Endothelial cell of umbilical vein (primary cell): Measurements from ENCODE around the gene PRKCSH. TPM values are rescaled to one million over a fixed set of nuclear protein-coding genes. Genes with fewer than 3 reads are reported as not detected.
A peak's percentile ranks its signal among the peaks of the same experiment; 100 is the strongest.

ENCODE experiments used
- BruUV-seq: library from RNA; stranded (reverse); fragments of 400-500 nt; replicated peaks from 2 replicates; lab custom pipeline; 2021; lab: Mats Ljungman, UMichigan
- CTCF ChIA-PET: fragments of 300-600, 350-600 bp; sonication (Branson Sonifier 250); formaldehyde crosslinking; loops from one replicate; lab custom pipeline; 2021; ENCODE audit warnings: antibody characterized with exemption, inconsistent platforms; lab: Charles Lee
- POLR2A ChIA-PET: fragments of 300-600, 350-600 bp; sonication (Branson Sonifier 250); formaldehyde crosslinking; loops from one replicate; lab custom pipeline; 2021; ENCODE audit warnings: antibody characterized with exemption, inconsistent platforms; lab: Charles Lee
- DNase-seq: peaks from one replicate; pipeline ENCODE4 v3.0.0-alpha.2; 2011; ENCODE audit warnings: low read depth, low spot score
- FAIRE-seq: peaks from 2 replicates; lab custom pipeline; 2011; peaks lifted over from hg19 to GRCh38; lab: Jason Lieb, UNC
- H2AFZ ChIP-seq: 2 replicates; pipeline ENCODE4 v1.6.0; 2012; ENCODE audit warnings: low read depth, low read length, control low read depth, inconsistent platforms
- H3K27ac ChIP-seq: 2 replicates; pipeline ENCODE4 v1.5.1; 2011; ENCODE audit warnings: low read depth, mild to moderate bottlenecking, control low read depth, low read length, moderate library complexity; ENCODE audit not compliant: insufficient read depth
- H3K27me3 ChIP-seq, 2 experiments: 2 replicates each; pipeline versions ENCODE4 v1.6.0 to v1.6.1; 2011; ENCODE audit warnings: low read length in 2 of 2, mixed read lengths in 1 of 2; ENCODE audit not compliant: control insufficient read depth in 2 of 2, insufficient read depth in 2 of 2
- H3K36me3 ChIP-seq, 2 experiments: 2 replicates in 1 of 2; 3 replicates in 1 of 2; pipeline ENCODE4 v1.5.1; 2011; ENCODE audit warnings: low read length in 2 of 2, mild to moderate bottlenecking in 1 of 2, moderate library complexity in 1 of 2; ENCODE audit not compliant: control insufficient read depth in 2 of 2, insufficient read depth in 2 of 2; ENCODE audit errors: extremely low read depth in 1 of 2
- H3K4me1 ChIP-seq: 3 replicates; pipeline ENCODE4 v1.5.1; 2011; ENCODE audit warnings: mild to moderate bottlenecking, low read length; ENCODE audit not compliant: control insufficient read depth, insufficient read depth; ENCODE audit errors: extremely low read depth
- H3K4me2 ChIP-seq: 2 replicates; pipeline ENCODE4 v1.6.1; 2011; ENCODE audit warnings: low read length, control low read depth, mixed read lengths; ENCODE audit not compliant: insufficient read depth
- H3K4me3 ChIP-seq, 3 experiments: fragments of 200-600 bp in 1 of 3; sonication (generic), shearing (Covaris generic) in 1 of 3; replicated peaks in 1 of 3; 2 replicates each; pipeline ENCODE4 v1.5.1; 2011 to 2016; ENCODE audit warnings: control low read depth in 3 of 3, low read length in 3 of 3, mild to moderate bottlenecking in 2 of 3, inconsistent platforms in 1 of 3, low read depth in 1 of 3, moderate library complexity in 1 of 3; ENCODE audit not compliant: insufficient read depth in 1 of 3
- H3K79me2 ChIP-seq: 2 replicates; pipeline ENCODE4 v1.6.0; 2012; ENCODE audit warnings: low read length, inconsistent platforms; ENCODE audit not compliant: control insufficient read depth, insufficient read depth
- H3K9ac ChIP-seq: replicated peaks from 2 replicates; pipeline ENCODE3; 2011; ENCODE audit warnings: low read length, control low read depth; ENCODE audit not compliant: insufficient read depth; ENCODE audit errors: extremely low read depth
- H3K9me1 ChIP-seq: replicated peaks from 3 replicates; pipeline ENCODE4 v1.6.0; 2011; ENCODE audit warnings: mild to moderate bottlenecking, low read length; ENCODE audit not compliant: control insufficient read depth, insufficient read depth; ENCODE audit errors: extremely low read depth
- H3K9me3 ChIP-seq: replicated peaks from 2 replicates; pipeline ENCODE4 v1.5.1; 2012; ENCODE audit warnings: low read length, inconsistent platforms; ENCODE audit not compliant: control insufficient read depth, insufficient read depth
- H4K20me1 ChIP-seq: replicated peaks from 2 replicates; pipeline ENCODE3; 2011; ENCODE audit warnings: mild to moderate bottlenecking, low read length; ENCODE audit not compliant: control insufficient read depth, insufficient read depth; ENCODE audit errors: extremely low read depth
- EZH2 ChIP-seq: IDR thresholded peaks from 2 replicates; pipeline ENCODE4 v1.6.1; 2012; ENCODE audit warnings: borderline replicate concordance, low read depth, mild to moderate bottlenecking, moderate library complexity, low read length, inconsistent platforms; ENCODE audit not compliant: severe bottlenecking
- FOS ChIP-seq: IDR thresholded peaks from 2 replicates; pipeline ENCODE4 v1.6.1; 2011; ENCODE audit warnings: mild to moderate bottlenecking, low read length, moderate library complexity, borderline replicate concordance; ENCODE audit not compliant: insufficient read depth
- GATA2 ChIP-seq: IDR thresholded peaks from 2 replicates; pipeline ENCODE4 v1.7.0; 2011; ENCODE audit warnings: low read depth, mild to moderate bottlenecking, moderate library complexity, mixed read lengths, low read length; ENCODE audit not compliant: insufficient read length, insufficient read depth
- JUN ChIP-seq: IDR thresholded peaks from 2 replicates; pipeline ENCODE4 v1.6.1; 2011; ENCODE audit warnings: borderline replicate concordance, low read depth; ENCODE audit not compliant: insufficient read length, insufficient read depth
- MYC ChIP-seq: IDR thresholded peaks from one replicate; pipeline ENCODE4 v1.6.1; 2011; ENCODE audit warnings: mild to moderate bottlenecking, low read depth, low read length
- POLR2AphosphoS5 ChIP-seq: IDR thresholded peaks from 2 replicates; pipeline ENCODE4 v1.6.1; 2012; ENCODE audit warnings: low read depth, mild to moderate bottlenecking, control low read depth, low read length, moderate library complexity; ENCODE audit not compliant: insufficient read depth
- dilution Hi-C: fragments of 300-500 bp; cut with MboI; formaldehyde crosslinking; loops from one replicate; pipeline ENCODE4 v1.15.0; 2019; ENCODE audit warnings: low sequenced_read_pairs; ENCODE audit not compliant: extremely low pct_ligation_motif_present
- intact Hi-C: fragments of 100-400 bp; cut with micrococcal nuclease; formaldehyde crosslinking; loops from one replicate; pipeline ENCODE4 v1.10.0; 2022
- polyA plus RNA-seq, 4 experiments: library from polyadenylated mRNA; depleted of rRNA in 3 of 4; stranded (reverse) in 3 of 4; unstranded in 1 of 4; fragments of >200 nt; gene quantifications; 2 replicates each; pipeline versions ENCODE4 v1.2.1 to v1.2.3, GENCODE V29; 2011 to 2012; ENCODE audit warnings: missing spikeins in 1 of 4
- total RNA-seq: library from RNA; stranded (reverse); gene quantifications from 2 replicates; pipeline ENCODE4 v1.2.3, GENCODE V29; 2021
- TF ChIP-seq, protein P1 (sequence below): IDR thresholded peaks from 2 replicates; pipeline ENCODE4 v1.6.1; 2011; ENCODE audit not compliant: insufficient read depth, insufficient read length

Gene PRKCSH
- total and polyA plus RNA-seq, 2 donors (not counting 3 experiments of a cell fraction or from before 2014, with no cell fraction given), result 215 to 425 TPM

DNA sequence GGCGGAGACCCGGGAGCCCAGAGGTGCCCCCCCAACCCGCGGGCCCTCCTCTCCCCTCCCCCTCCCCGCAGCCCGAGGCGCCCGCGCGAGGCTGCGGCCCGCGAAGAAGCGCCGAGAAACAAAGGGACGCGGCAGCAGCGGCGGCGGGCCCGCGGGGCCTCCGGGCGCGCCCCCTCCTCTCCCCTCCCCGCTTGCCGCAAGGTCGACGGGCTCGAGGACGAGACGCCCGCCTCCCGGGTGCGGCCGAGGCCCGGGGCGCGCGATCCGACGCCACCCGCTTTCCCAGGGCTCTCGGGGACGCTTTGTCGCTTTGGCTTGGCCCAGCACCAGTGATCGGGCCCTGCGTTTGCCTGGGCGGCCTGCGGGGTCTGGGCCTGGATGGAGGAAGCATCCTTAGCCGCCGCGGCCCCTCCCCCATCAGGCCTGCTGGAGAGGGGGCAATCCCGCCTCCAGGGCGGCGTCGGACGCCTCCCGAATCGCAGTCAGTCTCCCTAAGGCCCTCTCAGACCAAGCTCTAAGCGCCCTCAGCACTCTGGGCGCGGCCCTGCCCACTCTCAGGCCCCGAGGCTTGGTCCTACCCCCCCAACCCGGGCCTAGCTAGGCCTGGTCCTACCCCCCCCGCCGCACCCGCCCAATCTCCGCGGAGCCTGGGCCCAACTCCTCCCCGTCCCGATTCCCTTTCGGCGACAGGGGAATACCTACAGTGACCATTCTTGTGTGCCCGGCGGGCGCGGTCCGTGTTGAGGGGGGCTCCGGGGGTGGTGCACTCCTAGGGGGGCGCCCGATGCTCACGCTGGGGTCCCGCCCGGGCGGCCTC, 44.7 kb downstream of the PRKCSH start:
- Histone ChIP-seq H3K9me1 (no peaks in the 10 kb centered on the region), H3K27ac (no peak overlapping the region), H3K4me3 (no peak overlapping the region), H2AFZ (no peak overlapping the region), H3K4me1 (peaks cover 3% of the 10 kb centered on the region), H3K79me2 (no peaks in the 10 kb centered on the region), H4K20me1 (no peaks in the 10 kb centered on the region), H3K9me3 (no peaks in the 10 kb centered on the region), H3K4me2 (no peak overlapping the region), H3K27me3 (peaks cover 13 to 25% of the 10 kb centered on the region in 2 experiments), H3K9ac (no peak overlapping the region), H3K36me3 (no peaks in the 10 kb centered on the region)
- TF ChIP-seq FOS (no peak), GATA2 (no peak), MYC (no peak), JUN (no peak), EZH2 (peak; percentile 30), POLR2AphosphoS5 (no peak)
- TF ChIP-seq, protein P1, sequence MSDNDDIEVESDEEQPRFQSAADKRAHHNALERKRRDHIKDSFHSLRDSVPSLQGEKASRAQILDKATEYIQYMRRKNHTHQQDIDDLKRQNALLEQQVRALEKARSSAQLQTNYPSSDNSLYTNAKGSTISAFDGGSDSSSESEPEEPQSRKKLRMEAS, result no peak
- no TSS peak for BruUV-seq
- FAIRE-seq (no peak), DNase-seq (no peak)
- intact Hi-C loops, result no loop called here
- POLR2A ChIA-PET, result no interaction called here
- dilution Hi-C loops, result no loop called here
- CTCF ChIA-PET, result interaction anchor here (1.0 kb wide), 1 partner anchor 186 kb away, joined by 3 read pairs; no protein-coding TSS in a partner anchor
